DND-41 (cell line): ENCODE data around the gene SF3B6.

Source experiments
- CTCF ChIP-seq: IDR thresholded peaks from 2 replicates; pipeline ENCODE4 v1.5.1; 2012; ENCODE audit warnings: borderline replicate concordance, low read length, moderate library complexity, mild to moderate bottlenecking; ENCODE audit not compliant: poor library complexity, severe bottlenecking; ENCODE audit errors: extremely low read depth
- EZH2 ChIP-seq: IDR thresholded peaks from 3 replicates; pipeline ENCODE4 v1.6.1; 2012; ENCODE audit warnings: borderline replicate concordance, low read depth, mild to moderate bottlenecking, moderate library complexity, low read length, inconsistent platforms; ENCODE audit not compliant: severe bottlenecking

- TF ChIP-seq CTCF (no peak), EZH2 (no peak)
These were observed 12.8 kb upstream of the SF3B6 start for GRCh38 chr2:24088821-24089359.
